Esophagus (tissue), 2 donors: Measurements from ENCODE around the gene GDF2. TPM values are rescaled to one million over a fixed set of nuclear protein-coding genes. Genes with fewer than 3 reads are reported as not detected.

ENCODE experiments used
- H3K27ac ChIP-seq, 2 donors: one replicate each; pipeline ENCODE4 v1.5.1; 2013; ENCODE audit warnings: low read depth in 2 of 2, mild to moderate bottlenecking in 2 of 2, inconsistent platforms in 1 of 2, low read length in 1 of 2, moderate library complexity in 1 of 2
- H3K27me3 ChIP-seq, 2 donors: one replicate each; pipeline ENCODE4 v1.6.1; 2013; ENCODE audit warnings: low read length in 2 of 2, control low read depth in 1 of 2, mild to moderate bottlenecking in 1 of 2; ENCODE audit not compliant: insufficient read depth in 2 of 2, control insufficient read depth in 1 of 2
- H3K36me3 ChIP-seq, 2 donors: one replicate each; pipeline ENCODE4 v1.6.1; 2013; ENCODE audit warnings: low read length in 1 of 2; ENCODE audit not compliant: control insufficient read depth in 2 of 2, insufficient read depth in 2 of 2
- H3K4me1 ChIP-seq, 2 donors: one replicate each; pipeline ENCODE4 v1.6.1; 2013; ENCODE audit warnings: low read length in 1 of 2; ENCODE audit not compliant: control insufficient read depth in 2 of 2, insufficient read depth in 2 of 2
- H3K4me3 ChIP-seq, 2 donors: one replicate each; pipeline ENCODE4 v1.5.1; 2013; ENCODE audit warnings: low read length in 2 of 2, mild to moderate bottlenecking in 2 of 2, low read depth in 1 of 2, moderate library complexity in 1 of 2
- H3K9me3 ChIP-seq, 2 donors: one replicate each; pipeline ENCODE4 v1.6.1; 2013; ENCODE audit warnings: mild to moderate bottlenecking in 2 of 2, low read depth in 1 of 2, low read length in 1 of 2, moderate library complexity in 1 of 2; ENCODE audit not compliant: control insufficient read depth in 2 of 2, insufficient read depth in 1 of 2
- WGBS, 2 donors: extraction: QIAGEN DNeasy Blood & Tissue Kit; methylation state at CpG; one replicate each; pipeline ENCODE4 v1.1.7; 2013; 5-methylcytosine and 5-hydroxymethylcytosine counted together
- polyA plus RNA-seq, 2 donors: library from polyadenylated mRNA; stranded (reverse); fragments of 200-250 nt; gene quantifications; one replicate each; pipeline ENCODE4 v1.2.3, GENCODE V29; 2013
- donor health status: healthy with polysubstance abuse.
- donor health status: Bipolar disorder and iron deficiency.

GDF2 gene
- polyA plus RNA-seq, 2 donors, result not detected

DNA sequence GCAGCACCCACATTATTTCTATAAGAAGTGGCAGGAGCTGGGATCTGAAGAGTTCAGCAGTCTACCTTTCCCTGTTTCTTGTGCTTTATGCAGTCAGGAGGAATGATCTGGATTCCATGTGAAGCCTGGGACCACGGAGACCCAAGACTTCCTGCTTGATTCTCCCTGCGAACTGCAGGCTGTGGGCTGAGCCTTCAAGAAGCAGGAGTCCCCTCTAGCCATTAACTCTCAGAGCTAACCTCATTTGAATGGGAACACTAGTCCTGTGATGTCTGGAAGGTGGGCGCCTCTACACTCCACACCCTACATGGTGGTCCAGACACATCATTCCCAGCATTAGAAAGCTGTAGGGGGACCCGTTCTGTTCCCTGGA is 25.0 kb downstream of the GDF2 start:
- Histone ChIP-seq H3K27ac (no peak overlapping the region), H3K36me3 (no peaks in the 10 kb centered on the region), H3K4me1 (no peaks in the 10 kb centered on the region), H3K9me3 (no peaks in the 10 kb centered on the region), H3K27me3 (no peaks in the 10 kb centered on the region), H3K4me3 (no peak overlapping the region)
- WGBS, 2 donors, result 77 to 87% methylated on average over 4 of the region's 4 CpGs

DNA sequence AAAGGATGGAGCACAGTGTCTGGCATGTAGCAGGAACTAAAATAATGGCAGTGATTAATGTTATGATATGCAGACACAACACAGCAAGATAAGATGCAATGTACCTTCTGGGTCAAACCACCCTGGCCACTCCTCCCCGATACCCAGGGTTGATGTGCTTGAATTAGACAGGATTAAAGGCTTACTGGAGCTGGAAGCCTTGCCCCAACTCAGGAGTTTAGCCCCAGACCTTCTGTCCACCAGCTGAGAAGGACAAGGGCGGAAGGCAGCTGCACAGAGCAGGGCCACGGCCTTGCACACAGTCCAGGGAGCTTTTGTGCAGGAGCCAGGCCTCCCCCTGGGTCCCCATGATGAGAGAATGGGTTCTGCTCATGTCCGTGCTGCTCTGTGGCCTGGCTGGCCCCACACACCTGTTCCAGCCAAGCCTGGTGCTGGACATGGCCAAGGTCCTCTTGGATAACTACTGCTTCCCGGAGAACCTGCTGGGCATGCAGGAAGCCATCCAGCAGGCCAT is 25.9 kb downstream of the GDF2 start, which contains the start of gene RBP3:
RBP3 (plus strand) TSS at position 226 of the 514 bp plus-strand sequence; CDS start at position 348, 122 bp downstream.
- Histone ChIP-seq H3K9me3 (no peaks in the 10 kb centered on the region), H3K36me3 (no peaks in the 10 kb centered on the region), H3K4me3 (no peak within 1 kb of the TSS), H3K27ac (no peak within 1 kb of the TSS), H3K4me1 (no peaks in the 10 kb centered on the region), H3K27me3 (no peaks in the 10 kb centered on the region)
- 81 to 89% methylated on average over 5 of the region's 5 CpGs for WGBS, 2 donors

- no peaks in the 10 kb centered on the region for H3K27me3 ChIP-seq
- H3K4me1 ChIP-seq, result no peaks in the 10 kb centered on the region
- H3K4me3 ChIP-seq, result no peak overlapping the region
- no peak overlapping the region for H3K27ac ChIP-seq
- no peaks in the 10 kb centered on the region for H3K36me3 ChIP-seq
- H3K9me3 ChIP-seq, result no peaks in the 10 kb centered on the region
- 89 to 92% methylated on average over 36 of the region's 36 CpGs for WGBS, 2 donors
Measured at GRCh38 chr10:47348661-47349470, 26.6 kb downstream of the GDF2 start.

GRCh38 chr10:47349516-47349915 is 27.3 kb downstream of the GDF2 start:
- no peaks in the 10 kb centered on the region for H3K27me3 ChIP-seq
- 95% methylated on average over 22 of the region's 22 CpGs for WGBS, 2 donors
- H3K27ac ChIP-seq, result no peak overlapping the region
- no peaks in the 10 kb centered on the region for H3K4me1 ChIP-seq
- H3K4me3 ChIP-seq, result no peak overlapping the region
- no peaks in the 10 kb centered on the region for H3K36me3 ChIP-seq
- no peaks in the 10 kb centered on the region for H3K9me3 ChIP-seq

DNA sequence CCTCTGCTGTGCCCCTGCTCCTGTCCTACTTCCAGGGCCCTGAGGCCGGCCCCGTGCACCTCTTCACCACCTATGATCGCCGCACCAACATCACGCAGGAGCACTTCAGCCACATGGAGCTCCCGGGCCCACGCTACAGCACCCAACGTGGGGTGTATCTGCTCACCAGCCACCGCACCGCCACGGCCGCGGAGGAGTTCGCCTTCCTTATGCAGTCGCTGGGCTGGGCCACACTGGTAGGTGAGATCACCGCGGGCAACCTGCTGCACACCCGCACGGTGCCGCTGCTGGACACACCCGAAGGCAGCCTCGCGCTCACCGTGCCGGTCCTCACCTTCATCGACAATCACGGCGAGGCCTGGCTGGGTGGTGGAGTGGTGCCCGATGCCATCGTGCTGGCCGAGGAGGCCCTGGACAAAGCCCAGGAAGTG is 27.7 kb downstream of the GDF2 start:
- H3K4me1 ChIP-seq, result no peaks in the 10 kb centered on the region
- H3K27ac ChIP-seq, result no peak overlapping the region
- no peak overlapping the region for H3K4me3 ChIP-seq
- WGBS, 2 donors, result 96% methylated on average over 31 of the region's 31 CpGs
- H3K27me3 ChIP-seq, result no peaks in the 10 kb centered on the region
- no peaks in the 10 kb centered on the region for H3K9me3 ChIP-seq
- no peaks in the 10 kb centered on the region for H3K36me3 ChIP-seq

DNA sequence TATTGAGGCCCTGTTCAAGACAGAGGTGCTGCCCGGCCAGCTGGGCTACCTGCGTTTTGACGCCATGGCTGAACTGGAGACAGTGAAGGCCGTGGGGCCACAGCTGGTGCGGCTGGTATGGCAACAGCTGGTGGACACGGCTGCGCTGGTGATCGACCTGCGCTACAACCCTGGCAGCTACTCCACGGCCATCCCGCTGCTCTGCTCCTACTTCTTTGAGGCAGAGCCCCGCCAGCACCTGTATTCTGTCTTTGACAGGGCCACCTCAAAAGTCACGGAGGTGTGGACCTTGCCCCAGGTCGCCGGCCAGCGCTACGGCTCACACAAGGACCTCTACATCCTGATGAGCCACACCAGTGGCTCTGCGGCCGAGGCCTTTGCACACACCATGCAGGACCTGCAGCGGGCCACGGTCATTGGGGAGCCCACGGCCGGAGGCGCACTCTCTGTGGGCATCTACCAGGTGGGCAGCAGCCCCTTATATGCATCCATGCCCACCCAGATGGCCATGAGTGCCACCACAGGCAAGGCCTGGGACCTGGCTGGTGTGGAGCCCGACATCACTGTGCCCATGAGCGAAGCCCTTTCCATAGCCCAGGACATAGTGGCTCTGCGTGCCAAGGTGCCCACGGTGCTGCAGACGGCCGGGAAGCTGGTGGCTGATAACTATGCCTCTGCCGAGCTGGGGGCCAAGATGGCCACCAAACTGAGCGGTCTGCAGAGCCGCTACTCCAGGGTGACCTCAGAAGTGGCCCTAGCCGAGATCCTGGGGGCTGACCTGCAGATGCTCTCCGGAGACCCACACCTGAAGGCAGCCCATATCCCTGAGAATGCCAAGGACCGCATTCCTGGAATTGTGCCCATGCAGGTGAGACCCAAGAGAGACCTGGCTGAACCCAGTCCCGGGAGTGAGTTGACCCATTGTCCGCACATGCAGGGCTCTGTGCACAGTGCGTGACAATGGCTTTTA is 28.7 kb downstream of the GDF2 start:
- Histone ChIP-seq H3K36me3 (no peaks in the 10 kb centered on the region), H3K4me3 (no peak overlapping the region), H3K27ac (no peak overlapping the region), H3K9me3 (no peaks in the 10 kb centered on the region), H3K27me3 (no peaks in the 10 kb centered on the region), H3K4me1 (no peaks in the 10 kb centered on the region)
- WGBS, 2 donors, result 90 to 94% methylated on average over 39 of the region's 39 CpGs

GRCh38 chr10:47351899-47352815 is 29.9 kb downstream of the GDF2 start:
- WGBS, 2 donors, result 79 to 83% methylated on average over 14 of the region's 14 CpGs
- Histone ChIP-seq H3K4me3 (no peak overlapping the region), H3K27me3 (no peaks in the 10 kb centered on the region), H3K4me1 (no peaks in the 10 kb centered on the region), H3K9me3 (no peaks in the 10 kb centered on the region), H3K27ac (no peak overlapping the region), H3K36me3 (no peaks in the 10 kb centered on the region)

DNA sequence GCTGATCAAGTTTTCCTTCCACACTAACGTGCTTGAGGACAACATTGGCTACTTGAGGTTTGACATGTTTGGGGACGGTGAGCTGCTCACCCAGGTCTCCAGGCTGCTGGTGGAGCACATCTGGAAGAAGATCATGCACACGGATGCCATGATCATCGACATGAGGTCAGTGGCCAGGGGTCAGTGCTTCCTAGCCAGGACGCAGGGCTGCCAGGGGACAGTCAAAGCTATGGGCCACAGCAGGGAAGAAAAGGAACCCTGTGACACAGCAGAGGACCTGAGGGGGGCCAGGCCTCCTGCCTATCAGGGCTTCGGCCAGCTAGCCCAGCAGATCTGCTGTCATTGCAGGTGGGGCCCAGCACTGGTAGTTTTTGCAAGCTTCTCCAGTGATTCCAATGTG is 31.1 kb downstream of the GDF2 start:
- Histone ChIP-seq H3K27me3 (no peaks in the 10 kb centered on the region), H3K9me3 (no peaks in the 10 kb centered on the region), H3K4me1 (no peaks in the 10 kb centered on the region), H3K36me3 (no peaks in the 10 kb centered on the region), H3K27ac (no peak overlapping the region), H3K4me3 (no peak overlapping the region)
- WGBS, 2 donors, result 88 to 92% methylated on average over 6 of the region's 6 CpGs

- Histone ChIP-seq H3K9me3 (no peaks in the 10 kb centered on the region), H3K4me1 (no peaks in the 10 kb centered on the region), H3K27me3 (no peaks in the 10 kb centered on the region), H3K4me3 (no peak overlapping the region), H3K36me3 (no peaks in the 10 kb centered on the region), H3K27ac (no peak overlapping the region)
- 76 to 83% methylated on average over 4 of the region's 4 CpGs for WGBS, 2 donors
Measured at GRCh38 chr10:47354165-47354564, 31.9 kb downstream of the GDF2 start.
